Cerebellar nuclear complex (tissue), 1 donor: ENCODE measurements around the gene IQGAP1.
"Not testable (repeated sequence)": the region's sequence is repeated elsewhere in the genome, so short reads cannot be mapped to it uniquely, and the experiment has no call there.

Experiments used
- DNase-seq, 2 experiments: peaks; one replicate each; lab custom pipeline; 2025; lab: John Stamatoyannopoulos, UW

IQGAP1 gene

GRCh38 chr15:90489514-90489913 is 101.5 kb downstream of the IQGAP1 start:
- no peak for DNase-seq

GRCh38 chr15:90489944-90490343 is 101.9 kb downstream of the IQGAP1 start:
- no peak for DNase-seq

- DNase-seq: no peak
Measured at GRCh38 chr15:90493647-90494046, 105.6 kb downstream of the IQGAP1 start.

GRCh38 chr15:90495067-90495466 is 107.0 kb downstream of the IQGAP1 start:
- no peak for DNase-seq

- DNase-seq: no peak
Measured at GRCh38 chr15:90496791-90497190, 108.7 kb downstream of the IQGAP1 start.

GRCh38 chr15:90497376-90497775 is 109.3 kb downstream of the IQGAP1 start:
- DNase-seq: no peak

GRCh38 chr15:90497912-90498311 is 109.9 kb downstream of the IQGAP1 start:
- no peak for DNase-seq

GRCh38 chr15:90500171-90500570 is 112.1 kb downstream of the IQGAP1 start:
- no peak for DNase-seq

GRCh38 chr15:90501898-90502297 is 113.9 kb downstream of the IQGAP1 start:
- DNase-seq: no peak

- DNase-seq: not testable (repeated sequence)
Measured at GRCh38 chr15:90510781-90511180, 122.7 kb downstream of the IQGAP1 start.

GRCh38 chr15:90511211-90511618 is 123.2 kb downstream of the IQGAP1 start:
- DNase-seq: not testable (repeated sequence)

GRCh38 chr15:90512276-90512675 is 124.2 kb downstream of the IQGAP1 start:
- DNase-seq: no peak

GRCh38 chr15:90512981-90513380 is 124.9 kb downstream of the IQGAP1 start:
- no peak for DNase-seq

- no peak for DNase-seq
Measured at GRCh38 chr15:90513448-90513847, 125.4 kb downstream of the IQGAP1 start.

- DNase-seq: not testable (repeated sequence)
Measured at GRCh38 chr15:90513893-90514292, 125.9 kb downstream of the IQGAP1 start.

- DNase-seq: no peak
Measured at GRCh38 chr15:90519688-90520087, 131.6 kb downstream of the IQGAP1 start.

GRCh38 chr15:90520365-90520764 is 132.3 kb downstream of the IQGAP1 start:
- no peak for DNase-seq

GRCh38 chr15:90523373-90523772 is 135.3 kb downstream of the IQGAP1 start:
- no peak for DNase-seq

GRCh38 chr15:90524018-90524803 is 136.2 kb downstream of the IQGAP1 start:
- DNase-seq: not testable (repeated sequence)

GRCh38 chr15:90529011-90529370 is 140.9 kb downstream of the IQGAP1 start:
- no peak for DNase-seq

GRCh38 chr15:90529371-90530249 is 141.6 kb downstream of the IQGAP1 start, which contains the start of gene CRTC3:
CRTC3 (plus strand) TSS chr15:90529923; CDS start chr15:90530072, 149 bp downstream.
- no peak for DNase-seq

- DNase-seq: no peak
Measured at GRCh38 chr15:90530250-90531051, 142.4 kb downstream of the IQGAP1 start.
